ENCODE results near the gene KRTAP5-5. TPM values are rescaled to one million over a fixed set of nuclear protein-coding genes. Genes with fewer than 3 reads are reported as not detected.
"Not testable (repeated sequence)": the region's sequence is repeated elsewhere in the genome, so short reads cannot be mapped to it uniquely, and the experiment has no call there.

The KRTAP5-5 gene
- total RNA-seq, 1 donor from 2014 or later, result not detected

DNA sequence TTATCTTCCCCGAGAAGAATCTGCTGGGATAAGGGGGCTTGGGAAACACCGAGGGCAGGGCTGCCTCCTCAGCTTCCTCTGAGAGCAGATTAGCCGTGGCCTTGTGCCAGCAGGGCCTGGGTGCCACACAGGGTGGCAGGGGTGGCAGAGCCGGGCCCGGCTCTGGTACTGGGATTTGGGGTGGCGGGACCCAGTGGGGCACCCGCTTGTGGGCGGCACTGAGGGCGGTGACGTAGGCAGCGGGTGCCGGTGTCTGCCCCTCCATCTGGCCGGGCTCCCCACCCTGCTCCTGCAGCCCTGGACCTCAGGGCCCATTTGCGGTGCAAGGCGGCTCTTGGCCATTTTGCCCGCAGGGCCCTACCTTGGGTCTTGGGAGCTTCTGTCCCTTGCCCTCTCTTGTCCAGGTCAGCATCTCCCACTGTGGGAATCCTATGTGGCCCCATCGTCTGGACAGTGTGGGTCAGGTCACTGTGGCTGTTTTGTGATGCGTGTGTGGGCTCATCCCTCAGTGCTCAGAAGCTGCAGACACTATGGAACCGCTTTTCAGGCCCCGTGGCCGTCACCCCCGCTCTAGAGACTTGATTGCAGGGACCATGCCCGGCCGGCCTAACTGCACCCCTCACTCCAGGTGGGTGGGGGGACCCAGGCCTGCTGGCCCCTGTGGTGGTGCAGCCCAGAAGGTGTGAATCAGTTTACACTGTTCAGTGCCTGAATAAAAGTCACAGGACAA is 37.7 kb downstream of the KRTAP5-5 start:
- no peak overlapping the region for H3K4me3 ChIP-seq (ENCODE audit: low read depth, low read length)
- DNase-seq (ENCODE audit: low read depth), result no peak
- TF ChIP-seq, protein P1, sequence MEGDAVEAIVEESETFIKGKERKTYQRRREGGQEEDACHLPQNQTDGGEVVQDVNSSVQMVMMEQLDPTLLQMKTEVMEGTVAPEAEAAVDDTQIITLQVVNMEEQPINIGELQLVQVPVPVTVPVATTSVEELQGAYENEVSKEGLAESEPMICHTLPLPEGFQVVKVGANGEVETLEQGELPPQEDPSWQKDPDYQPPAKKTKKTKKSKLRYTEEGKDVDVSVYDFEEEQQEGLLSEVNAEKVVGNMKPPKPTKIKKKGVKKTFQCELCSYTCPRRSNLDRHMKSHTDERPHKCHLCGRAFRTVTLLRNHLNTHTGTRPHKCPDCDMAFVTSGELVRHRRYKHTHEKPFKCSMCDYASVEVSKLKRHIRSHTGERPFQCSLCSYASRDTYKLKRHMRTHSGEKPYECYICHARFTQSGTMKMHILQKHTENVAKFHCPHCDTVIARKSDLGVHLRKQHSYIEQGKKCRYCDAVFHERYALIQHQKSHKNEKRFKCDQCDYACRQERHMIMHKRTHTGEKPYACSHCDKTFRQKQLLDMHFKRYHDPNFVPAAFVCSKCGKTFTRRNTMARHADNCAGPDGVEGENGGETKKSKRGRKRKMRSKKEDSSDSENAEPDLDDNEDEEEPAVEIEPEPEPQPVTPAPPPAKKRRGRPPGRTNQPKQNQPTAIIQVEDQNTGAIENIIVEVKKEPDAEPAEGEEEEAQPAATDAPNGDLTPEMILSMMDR (IDR thresholded peaks at IDR 0.05; ENCODE audit: insufficient read depth, low read length, severe bottlenecking), result no peak
- no peaks in the 10 kb centered on the region for H3K36me3 ChIP-seq (ENCODE audit: control insufficient read depth, insufficient read depth, low read length)
- FAIRE-seq, result no peak
- no peaks in the 10 kb centered on the region for H3K27me3 ChIP-seq (ENCODE audit: control insufficient read depth, insufficient read depth, low read length)

DNA sequence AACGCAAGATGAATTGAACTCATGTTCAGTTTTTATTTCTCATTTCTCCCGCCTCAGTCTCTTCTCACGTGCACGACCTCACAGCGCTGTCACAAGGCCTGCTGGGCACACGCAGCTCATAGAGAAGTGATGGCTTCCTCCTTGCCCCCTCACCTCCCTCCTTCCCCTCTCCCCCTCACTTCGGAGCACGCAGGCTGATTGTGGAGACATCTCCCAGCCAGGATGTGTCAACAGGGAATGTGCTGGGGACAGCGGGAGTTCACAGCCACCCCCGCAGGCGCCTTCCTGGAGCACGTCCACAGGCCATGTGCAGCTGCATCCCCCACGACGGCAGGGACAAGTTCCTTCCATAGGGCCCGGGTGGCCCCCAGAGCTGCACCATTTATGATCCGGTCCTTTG is 38.3 kb downstream of the KRTAP5-5 start:
- no peak overlapping the region for H3K4me3 ChIP-seq (ENCODE audit: low read depth, low read length)
- TF ChIP-seq, protein P1 (IDR thresholded peaks at IDR 0.05; ENCODE audit: insufficient read depth, low read length, severe bottlenecking), result no peak
- H3K36me3 ChIP-seq (ENCODE audit: control insufficient read depth, insufficient read depth, low read length), result no peaks in the 10 kb centered on the region
- FAIRE-seq, result no peak
- no peak for DNase-seq (ENCODE audit: low read depth)
- no peaks in the 10 kb centered on the region for H3K27me3 ChIP-seq (ENCODE audit: control insufficient read depth, insufficient read depth, low read length)

DNA sequence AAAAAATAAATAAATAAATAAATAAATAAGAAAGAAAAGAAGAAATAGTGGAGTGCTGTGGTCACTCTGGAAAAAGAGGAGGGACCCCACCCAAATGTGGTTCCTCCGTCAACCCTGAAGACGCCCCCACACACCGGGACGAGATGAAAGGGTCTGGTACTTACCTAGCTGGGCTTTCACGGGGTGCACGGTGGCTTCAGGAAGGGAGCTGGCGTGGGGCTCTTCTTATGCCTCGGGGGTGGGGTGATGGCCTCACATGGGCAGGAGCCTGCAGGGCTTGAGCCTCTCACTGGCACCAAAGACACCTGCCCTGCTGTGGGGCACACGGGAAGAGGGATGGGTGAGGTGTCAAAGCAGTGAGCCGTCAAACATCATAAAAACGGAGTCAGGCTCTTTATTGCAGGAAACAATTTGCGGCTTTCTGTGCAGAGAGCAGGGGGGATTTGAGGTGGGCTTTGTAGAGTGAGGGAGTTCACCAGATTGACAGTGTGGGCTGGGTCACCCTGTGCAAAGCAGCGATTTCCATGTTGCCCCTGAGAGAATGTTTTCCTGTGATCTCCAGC is 39.4 kb downstream of the KRTAP5-5 start:
- no peak for FAIRE-seq
- no peaks in the 10 kb centered on the region for H3K27me3 ChIP-seq (ENCODE audit: control insufficient read depth, insufficient read depth, low read length)
- H3K4me3 ChIP-seq (ENCODE audit: low read depth, low read length), result no peak overlapping the region
- H3K36me3 ChIP-seq (ENCODE audit: control insufficient read depth, insufficient read depth, low read length), result no peaks in the 10 kb centered on the region
- no peak for DNase-seq (ENCODE audit: low read depth)
- TF ChIP-seq, protein P1 (IDR thresholded peaks at IDR 0.05; ENCODE audit: insufficient read depth, low read length, severe bottlenecking), result no peak

- no peaks in the 10 kb centered on the region for H3K27me3 ChIP-seq (ENCODE audit: control insufficient read depth, insufficient read depth, low read length)
Measured at GRCh38 chr11:1669546-1670218, 40.1 kb downstream of the KRTAP5-5 start.

GRCh38 chr11:1670457-1670856 is 40.9 kb downstream of the KRTAP5-5 start:
- not testable (repeated sequence) for DNase-seq (ENCODE audit: low read depth); H3K36me3 ChIP-seq (ENCODE audit: control insufficient read depth, insufficient read depth, low read length); H3K4me3 ChIP-seq (ENCODE audit: low read depth, low read length); H3K27me3 ChIP-seq (ENCODE audit: control insufficient read depth, insufficient read depth, low read length)
- peak; percentile 100 for FAIRE-seq

More at GRCh38 chr11:1669546-1670218, 40.1 kb downstream of the KRTAP5-5 start:
- DNase-seq (ENCODE audit: low read depth), result no peak
- TF ChIP-seq, protein P1 (IDR thresholded peaks at IDR 0.05; ENCODE audit: insufficient read depth, low read length, severe bottlenecking), result no peak
- Histone ChIP-seq H3K36me3 (ENCODE audit: control insufficient read depth, insufficient read depth, low read length) (no peaks in the 10 kb centered on the region), H3K4me3 (ENCODE audit: low read depth, low read length) (no peak overlapping the region)
- no peak for FAIRE-seq

DNA sequence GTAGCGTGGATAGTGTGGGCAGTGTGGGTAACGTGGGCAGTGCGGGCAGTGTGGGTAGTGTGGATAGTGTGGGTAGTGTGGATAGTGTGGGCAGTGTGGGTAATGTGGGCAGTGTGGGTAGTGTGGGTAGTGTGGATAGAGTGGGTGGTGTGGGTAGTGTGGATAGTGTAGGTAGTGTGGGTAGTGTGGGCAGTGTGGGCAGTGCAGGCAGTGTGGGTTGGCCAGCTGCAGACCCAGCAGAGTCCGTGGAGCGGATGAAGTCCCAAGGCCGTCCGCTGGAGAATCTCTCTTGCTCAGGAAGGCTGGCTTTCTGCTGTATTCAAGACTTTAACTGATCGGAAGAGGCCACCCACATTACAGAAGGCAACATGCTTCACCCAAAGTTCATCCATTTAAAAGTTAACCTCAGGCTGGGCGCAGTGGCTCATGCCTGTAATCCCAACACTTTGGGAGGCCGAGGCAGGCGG is 41.4 kb downstream of the KRTAP5-5 start:
- FAIRE-seq (no peak), DNase-seq (ENCODE audit: low read depth) (no peak)
- TF ChIP-seq, protein P1 (IDR thresholded peaks at IDR 0.05; ENCODE audit: insufficient read depth, low read length, severe bottlenecking), result no peak
- no peaks in the 10 kb centered on the region for H3K27me3 ChIP-seq (ENCODE audit: control insufficient read depth, insufficient read depth, low read length)
- no peaks in the 10 kb centered on the region for H3K36me3 ChIP-seq (ENCODE audit: control insufficient read depth, insufficient read depth, low read length)
- H3K4me3 ChIP-seq (ENCODE audit: low read depth, low read length), result no peak overlapping the region
